ENCODE results near the gene DNHD1.

Gene DNHD1

GRCh38 chr11:6565325-6565724 is 68.2 kb downstream of the DNHD1 start:
- no peak for DNase-seq

GRCh38 chr11:6565988-6566703 is 69.1 kb downstream of the DNHD1 start:
- no peak for DNase-seq

DNA sequence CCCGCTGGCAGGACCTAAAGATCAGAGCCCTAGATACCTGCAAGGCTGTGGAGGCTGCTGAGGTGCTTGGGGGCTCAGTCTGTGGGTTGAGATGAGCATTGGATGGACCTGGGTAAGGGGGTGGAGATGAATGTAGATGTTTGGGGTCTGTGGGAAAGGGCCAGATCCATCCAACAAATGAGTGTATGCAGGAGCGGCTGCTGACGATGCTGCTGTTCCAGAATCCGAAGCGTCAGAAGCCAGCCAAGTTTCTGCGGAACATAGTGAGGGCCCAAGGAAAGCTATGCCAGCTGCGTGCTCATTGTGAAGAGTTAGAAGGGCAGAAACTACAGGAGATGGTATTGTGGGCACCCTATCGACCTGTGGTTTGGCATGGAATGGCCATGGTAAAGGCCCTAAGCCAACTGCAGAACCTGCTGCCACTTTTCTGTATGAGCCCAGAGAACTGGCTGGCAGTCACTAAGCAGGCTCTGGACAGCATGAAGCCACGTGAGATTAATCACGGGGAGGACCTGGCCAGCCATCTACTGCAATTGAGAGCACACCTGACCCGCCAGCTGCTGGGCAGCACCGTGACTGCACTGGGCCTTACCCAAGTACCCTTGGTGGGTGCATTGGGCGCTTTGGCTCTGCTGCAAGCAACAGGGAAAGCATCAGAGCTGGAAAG is 69.8 kb downstream of the DNHD1 start:
- no peak for DNase-seq

DNA sequence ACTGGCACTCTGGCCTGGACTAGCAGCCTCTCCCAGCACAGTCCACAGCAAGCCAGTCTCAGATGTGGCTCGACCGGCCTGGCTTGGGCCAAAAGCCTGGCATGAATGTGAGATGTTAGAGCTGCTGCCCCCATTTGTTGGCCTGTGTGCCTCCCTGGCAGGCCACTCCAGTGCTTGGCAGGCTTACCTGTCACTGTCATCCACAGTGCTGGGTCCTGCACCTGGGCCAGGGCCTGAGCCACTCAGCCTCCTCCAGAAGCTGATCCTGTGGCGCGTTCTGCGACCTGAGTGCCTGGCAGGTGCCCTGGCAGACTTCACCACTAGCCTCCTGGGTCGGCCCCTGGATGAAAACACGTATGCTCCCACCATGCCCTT is 70.3 kb downstream of the DNHD1 start:
- DNase-seq: no peak

DNA sequence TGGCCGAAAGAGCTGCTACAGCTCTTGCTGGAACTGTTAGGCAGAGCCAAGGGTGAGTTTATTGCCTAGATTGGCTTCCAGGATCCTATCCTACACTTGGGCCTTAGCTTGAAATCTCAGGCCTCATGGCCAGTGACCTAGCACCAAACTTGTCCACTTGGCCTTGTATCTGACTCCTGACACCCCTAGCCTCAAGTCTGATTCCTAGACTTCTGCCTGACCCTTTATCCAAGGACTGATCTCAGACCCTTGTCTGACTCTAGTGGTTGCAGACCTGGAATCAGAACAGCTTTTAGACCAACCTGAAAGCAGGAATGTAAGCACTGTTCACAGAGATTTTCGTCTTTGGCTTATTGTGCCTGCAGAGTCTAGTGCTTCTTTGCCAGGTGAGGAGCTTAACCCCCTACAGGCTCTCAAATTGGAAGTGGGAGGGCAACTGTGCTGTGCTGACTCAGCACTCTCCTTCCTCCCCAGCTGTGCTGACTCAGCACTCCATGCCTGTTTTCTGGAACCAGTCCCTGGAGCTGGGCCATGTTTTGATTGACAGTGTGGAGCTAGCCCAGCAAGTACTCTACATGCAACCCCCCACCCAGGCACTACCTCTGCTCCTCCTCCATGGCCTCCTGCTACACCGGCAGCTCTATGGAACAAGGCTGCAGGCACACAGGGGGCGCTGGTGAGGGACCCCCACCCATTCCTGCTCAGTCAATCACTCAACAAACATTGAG is 71.3 kb downstream of the DNHD1 start:
- DNase-seq: no peak

GRCh38 chr11:6569706-6570105 is 72.6 kb downstream of the DNHD1 start:
- no peak for DNase-seq

DNA sequence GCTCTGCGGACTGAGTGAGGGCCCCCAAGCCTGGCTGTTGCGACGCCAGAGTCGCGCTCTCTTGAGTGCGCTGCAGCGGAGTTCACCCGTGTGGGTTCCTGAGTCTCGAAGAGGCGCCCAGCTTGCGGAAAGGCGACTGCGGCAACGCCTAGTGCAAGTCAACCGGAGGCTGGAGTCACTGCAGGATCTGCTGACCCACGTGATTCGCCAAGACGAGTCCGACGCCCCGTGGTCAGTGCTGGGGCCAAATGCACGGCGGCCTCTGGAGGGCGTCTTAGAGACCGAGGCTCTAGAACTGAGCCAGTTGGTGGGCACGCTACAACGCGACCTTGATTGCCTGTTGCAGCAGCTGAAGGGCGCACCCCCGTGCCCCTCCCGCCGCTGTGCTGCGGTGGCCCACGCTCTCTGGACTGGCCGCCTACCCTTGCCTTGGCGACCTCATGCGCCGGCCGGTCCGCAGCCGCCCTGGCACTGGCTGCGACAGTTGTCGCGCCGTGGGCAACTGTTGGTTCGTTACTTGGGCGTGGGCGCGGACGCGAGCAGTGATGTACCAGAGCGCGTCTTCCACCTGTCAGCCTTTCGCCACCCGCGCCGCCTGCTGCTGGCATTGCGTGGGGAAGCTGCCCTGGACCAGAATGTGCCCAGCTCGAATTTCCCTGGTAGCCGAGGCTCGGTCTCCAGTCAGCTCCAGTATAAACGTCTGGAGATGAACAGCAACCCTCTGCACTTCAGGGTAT is 73.8 kb downstream of the DNHD1 start:
- no peak for DNase-seq

- no peak for DNase-seq
Measured at GRCh38 chr11:6571434-6572008, 74.4 kb downstream of the DNHD1 start.

DNA sequence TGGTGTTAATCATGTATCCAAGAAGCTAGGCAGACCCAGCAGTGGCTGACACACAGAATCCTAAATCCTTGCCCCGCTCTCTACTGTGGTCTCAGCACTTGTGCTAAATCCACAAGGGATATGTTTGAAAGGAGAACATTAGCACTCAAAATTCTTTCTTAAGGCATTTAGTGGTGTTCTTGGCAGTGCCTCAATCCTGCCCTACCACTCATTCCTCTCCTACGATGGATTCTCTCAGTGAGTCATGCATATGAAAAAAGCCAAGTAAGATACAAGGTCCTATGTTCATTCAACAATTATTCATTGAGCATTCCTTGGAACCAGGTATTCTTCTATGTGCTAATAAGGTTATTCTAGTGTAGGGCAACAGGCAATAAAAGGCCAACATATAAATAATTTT is 75.1 kb downstream of the DNHD1 start:
- no peak for DNase-seq

- no peak for DNase-seq
Measured at GRCh38 chr11:6574816-6575715, 78.0 kb downstream of the DNHD1 start.

DNA sequence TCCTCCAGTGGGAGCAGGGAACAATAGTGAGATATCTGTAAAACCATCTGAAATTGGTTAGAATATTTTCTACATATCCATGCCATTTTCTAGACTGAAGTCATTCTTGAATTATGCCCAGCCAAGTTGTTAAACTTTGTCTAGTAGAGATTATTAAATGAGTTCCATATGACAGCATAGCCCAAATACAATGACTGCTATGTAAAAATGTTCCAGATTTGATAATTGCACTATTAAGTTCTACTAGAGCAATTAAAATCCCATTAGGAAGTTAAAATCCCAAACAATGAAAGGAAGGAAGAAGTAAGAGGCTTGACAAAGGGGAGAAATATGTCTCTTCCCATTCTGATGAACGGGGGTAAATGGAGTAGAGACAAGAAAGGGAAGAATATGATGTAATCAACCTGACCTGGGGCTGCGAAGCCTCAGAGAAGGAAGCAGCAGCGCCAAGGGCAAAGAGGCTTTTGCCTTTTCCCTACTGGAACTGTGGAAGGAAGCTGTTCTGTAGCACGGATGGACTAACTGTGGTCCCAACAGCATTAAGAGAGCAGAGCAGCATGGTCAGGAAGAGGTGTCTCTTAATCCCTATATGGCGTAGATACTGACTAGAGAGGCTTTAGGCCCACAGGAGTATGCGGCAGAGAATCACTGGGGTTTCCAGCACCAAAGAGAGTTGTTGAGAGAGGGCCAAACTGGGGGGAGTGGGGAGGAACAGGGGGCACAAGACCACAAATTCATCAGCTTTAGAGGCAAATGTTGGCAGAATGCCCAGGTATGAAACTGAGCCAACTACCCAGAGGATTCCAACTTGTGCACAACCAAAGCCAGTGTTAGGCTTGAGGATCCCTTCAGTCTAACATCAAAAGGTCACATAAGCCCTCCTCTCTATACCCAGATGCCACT is 79.6 kb downstream of the DNHD1 start:
- DNase-seq: peak; percentile 40

DNA sequence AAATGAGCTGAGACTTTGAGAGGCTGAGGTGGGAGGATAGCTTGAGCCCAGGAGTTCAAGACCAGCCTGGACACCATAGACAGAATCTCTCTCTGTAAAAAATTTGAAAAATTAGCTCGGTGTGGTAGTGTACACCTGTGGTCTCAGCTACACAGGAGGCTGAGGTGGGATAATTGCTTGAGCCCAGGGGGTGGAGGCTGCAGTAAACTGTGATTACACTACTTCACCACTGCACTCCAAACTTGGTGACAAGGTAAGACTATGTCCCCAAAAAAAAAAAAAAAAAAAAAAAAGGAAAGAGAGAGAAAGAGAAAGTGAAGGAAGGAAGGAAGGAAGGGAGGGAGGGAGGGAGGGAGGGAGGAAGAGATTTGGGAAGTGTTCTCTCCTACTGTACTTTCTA is 81.1 kb downstream of the DNHD1 start:
- no peak for DNase-seq

DNA sequence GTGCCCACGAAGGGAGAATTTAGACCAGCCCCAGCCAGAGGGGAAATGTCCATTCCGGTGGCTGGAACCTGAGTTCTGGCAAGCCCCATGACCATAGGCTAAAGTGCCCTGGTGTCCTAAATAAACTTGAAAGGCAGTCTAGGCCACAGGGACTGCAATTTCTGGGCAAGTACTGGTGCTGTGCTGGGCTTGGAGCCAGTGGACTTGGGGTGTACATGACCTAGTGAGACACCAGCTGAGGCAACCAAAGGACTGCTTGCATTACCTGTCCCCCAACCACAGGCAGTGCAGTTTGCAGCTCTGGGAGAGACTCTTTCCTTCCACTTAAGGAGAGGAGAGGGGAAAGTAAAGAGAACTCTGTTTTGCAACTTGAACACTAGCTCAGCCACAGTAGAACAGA is 82.6 kb downstream of the DNHD1 start:
- no peak for DNase-seq

GRCh38 chr11:6583584-6583983 is 86.5 kb downstream of the DNHD1 start:
- DNase-seq: no peak

DNA sequence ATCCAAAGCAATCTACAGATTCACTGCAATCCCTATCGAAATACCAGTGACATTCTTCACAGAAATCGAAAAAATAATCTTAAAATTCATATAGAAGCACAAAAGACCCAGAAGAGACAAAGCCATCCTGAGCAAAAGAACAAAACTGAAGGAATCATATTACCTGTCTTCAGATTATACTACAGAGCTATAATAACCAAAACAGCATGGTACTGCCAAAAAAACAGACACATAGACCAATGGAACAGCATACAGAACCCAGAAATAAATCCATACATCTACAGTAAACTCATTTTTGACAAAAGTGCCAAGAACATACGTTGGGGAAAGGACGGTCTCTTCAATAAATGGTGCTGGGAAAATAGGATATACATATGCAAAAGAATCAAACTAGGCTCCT is 87.4 kb downstream of the DNHD1 start:
- DNase-seq: no peak

DNA sequence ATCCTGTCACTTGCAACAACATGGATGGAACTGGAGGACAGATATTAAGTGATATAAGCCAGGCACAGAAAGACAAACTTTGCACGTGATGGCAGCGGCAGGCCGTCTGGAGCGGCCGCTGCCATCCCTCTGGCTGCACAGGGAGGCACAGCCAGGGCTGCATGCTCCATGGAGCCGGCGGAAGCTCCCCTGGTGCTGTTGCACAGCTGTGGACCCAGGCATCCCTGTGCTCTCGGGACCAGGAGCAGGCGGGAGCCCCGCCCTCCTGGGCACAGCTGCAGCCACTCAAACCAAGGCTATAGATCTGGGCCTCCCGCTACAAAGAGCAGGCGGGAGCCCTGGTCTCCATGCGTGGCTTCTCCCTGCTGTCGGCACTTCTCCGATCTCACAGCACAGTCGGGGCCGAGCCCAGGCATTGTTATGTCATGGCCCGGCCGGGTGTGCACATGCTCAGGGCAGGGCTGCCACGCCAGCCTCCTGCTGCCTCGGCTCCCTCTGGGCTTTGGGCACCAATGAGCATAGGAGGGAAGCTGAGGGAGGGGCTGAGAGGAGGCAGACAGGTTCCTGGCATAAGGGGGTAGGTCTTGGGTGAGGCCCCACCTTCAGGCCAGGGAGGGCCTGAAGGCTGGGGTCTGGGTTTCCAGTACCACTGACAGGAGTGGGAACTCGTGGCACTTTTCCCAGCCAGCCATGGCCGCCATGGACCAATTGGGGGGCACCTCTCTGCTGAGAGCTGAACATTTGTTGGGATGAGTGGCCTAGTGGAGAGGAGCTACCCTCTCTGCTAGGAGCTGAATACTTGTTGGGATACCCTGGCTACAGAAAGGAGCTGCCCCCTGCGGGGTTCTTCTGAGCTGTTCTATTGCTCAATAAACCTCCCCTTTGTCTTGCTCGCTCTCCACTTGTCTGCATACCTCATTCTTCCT is 89.6 kb downstream of the DNHD1 start:
- DNase-seq: no peak

DNA sequence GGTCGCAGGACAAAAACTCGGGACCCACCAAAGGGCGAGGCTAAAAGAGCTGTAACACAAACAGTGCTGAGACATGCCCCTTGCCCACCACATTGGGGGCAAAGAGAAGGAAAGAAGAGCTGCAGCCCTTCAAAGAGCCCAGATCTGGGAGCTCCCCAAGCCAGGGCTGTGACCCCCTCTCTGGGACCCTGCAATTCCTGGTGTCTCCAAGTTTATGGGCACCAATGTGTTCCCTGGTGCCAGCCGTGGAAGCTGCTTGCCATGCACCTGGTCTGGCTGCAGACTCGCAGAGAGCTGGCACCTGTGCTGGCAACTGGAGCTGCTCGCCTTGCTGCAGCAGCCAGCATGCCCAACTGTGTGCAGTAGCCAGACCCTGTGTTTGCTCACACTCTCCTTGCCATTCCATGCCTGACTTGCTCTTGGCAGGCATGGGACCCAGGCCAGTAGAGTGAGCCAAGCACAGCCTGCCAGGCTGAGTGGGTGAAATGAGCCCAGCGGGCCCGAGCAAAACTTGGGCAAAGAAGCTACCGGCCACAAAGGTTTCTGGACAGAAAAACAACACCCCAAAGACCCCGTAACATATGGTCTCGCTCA is 90.4 kb downstream of the DNHD1 start:
- no peak for DNase-seq

DNA sequence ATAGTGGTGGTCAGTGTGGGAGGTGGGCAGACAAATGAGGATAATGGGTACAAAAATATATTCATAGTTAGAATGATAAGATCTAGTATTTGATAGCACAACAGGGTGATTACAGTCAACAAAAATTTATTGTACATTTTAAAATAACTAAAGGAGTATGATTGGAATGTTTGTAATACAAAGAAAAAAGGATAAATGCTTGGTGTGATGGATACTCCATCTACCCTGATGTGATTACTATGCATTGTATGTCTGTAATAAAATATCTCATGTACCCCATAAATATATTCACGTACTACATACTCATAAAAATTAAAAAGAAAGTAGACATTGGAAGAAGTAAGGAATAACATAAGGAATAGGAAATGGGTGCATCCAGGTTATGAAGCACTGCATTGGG is 90.9 kb downstream of the DNHD1 start:
- no peak for DNase-seq

DNA sequence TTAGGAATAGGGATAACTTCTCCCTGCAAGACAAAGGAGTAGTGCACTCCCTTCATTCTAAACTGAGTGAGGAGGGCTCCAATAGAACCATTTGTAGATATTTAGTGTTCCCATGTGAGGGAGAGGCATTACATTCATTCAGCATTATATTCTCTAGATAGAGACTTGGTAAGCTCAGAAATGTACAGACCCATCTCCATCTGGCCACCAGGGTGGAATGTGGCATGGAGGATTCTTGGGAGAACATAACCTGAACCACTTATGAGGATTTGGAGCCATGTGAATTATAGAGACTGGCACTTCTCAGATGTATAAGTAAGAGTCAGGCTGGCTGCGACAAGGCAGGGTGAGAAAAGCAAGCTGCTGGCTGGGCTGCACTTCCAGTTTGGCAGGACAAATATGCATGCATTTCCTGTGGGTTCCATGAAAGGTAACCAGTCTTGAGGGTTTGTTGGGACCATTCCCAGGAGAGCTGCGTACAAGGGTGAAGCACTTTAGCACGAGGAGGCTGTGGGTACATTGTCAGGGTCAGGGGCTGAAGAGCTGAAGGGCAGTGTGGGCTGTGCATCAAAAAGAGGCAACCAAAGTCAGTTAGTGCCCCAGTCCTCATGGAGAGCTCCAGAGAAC is 97.2 kb downstream of the DNHD1 start:
- DNase-seq: no peak
